HG02870 (cell line): ENCODE measurements around the gene PEX26.

Source experiments
- ATAC-seq: cut with Tn5 transposase; IDR thresholded peaks from one replicate; pipeline ENCODE4 v1.9.1; 2021; ENCODE audit warnings: mild to moderate bottlenecking, moderate library complexity; ENCODE audit not compliant: unreplicated experiment

The PEX26 gene

GRCh38 chr22:18152519-18152918 lies 74.7 kb downstream of the PEX26 start:
- ATAC-seq: no peak

- no peak for ATAC-seq
These were observed 77.1 kb downstream of the PEX26 start for GRCh38 chr22:18154821-18155390.
